H9 (cell line): ENCODE results near the gene PRPF8. TPM values are rescaled to one million over a fixed set of nuclear protein-coding genes. Genes with fewer than 3 reads are reported as not detected.
A peak's percentile ranks its signal among the peaks of the same experiment; 100 is the strongest.
"Not testable (repeated sequence)": the region's sequence is repeated elsewhere in the genome, so short reads cannot be mapped to it uniquely, and the experiment has no call there.

Experiments
- DNase-seq: peaks from one replicate; pipeline ENCODE4 v3.0.0-alpha.2; 2017
- H2AFZ ChIP-seq: one replicate; pipeline ENCODE4 v1.6.1; 2013; ENCODE audit warnings: mild to moderate bottlenecking, low read length, control low read depth, moderate library complexity
- H2AK5ac ChIP-seq: 2 replicates; pipeline ENCODE4 v1.6.1; 2013; ENCODE audit warnings: low read length, control low read depth, mixed read lengths; ENCODE audit not compliant: insufficient read length
- H2BK120ac ChIP-seq: one replicate; pipeline ENCODE4 v1.6.1; 2013; ENCODE audit warnings: low read depth, mild to moderate bottlenecking, low read length, control low read depth, inconsistent platforms; ENCODE audit not compliant: poor library complexity, severe bottlenecking
- H2BK12ac ChIP-seq: 2 replicates; pipeline ENCODE4 v1.6.1; 2013; ENCODE audit warnings: low read length, control low read depth, mixed read lengths, low read depth; ENCODE audit not compliant: insufficient read length
- H2BK15ac ChIP-seq: 2 replicates; pipeline ENCODE4 v1.6.1; 2013; ENCODE audit warnings: low read depth, low read length, control low read depth
- H2BK20ac ChIP-seq: one replicate; pipeline ENCODE4 v1.6.1; 2013; ENCODE audit warnings: low read depth, mild to moderate bottlenecking, low read length, control low read depth, inconsistent platforms; ENCODE audit not compliant: poor library complexity, severe bottlenecking
- H2BK5ac ChIP-seq: 2 replicates; pipeline ENCODE4 v1.6.1; 2013; ENCODE audit warnings: low read length, control low read depth, mixed read lengths; ENCODE audit not compliant: insufficient read length
- H3K14ac ChIP-seq: 2 replicates; pipeline ENCODE4 v1.6.1; 2013; ENCODE audit warnings: low read length, control low read depth; ENCODE audit not compliant: insufficient read depth
- H3K18ac ChIP-seq: 2 replicates; pipeline ENCODE4 v1.6.1; 2013; ENCODE audit warnings: low read depth, mild to moderate bottlenecking, mixed read lengths, low read length, control low read depth; ENCODE audit not compliant: insufficient read length
- H3K23ac ChIP-seq: 2 replicates; pipeline ENCODE4 v1.6.1; 2013; ENCODE audit warnings: low read length, control low read depth, mixed read lengths, low read depth; ENCODE audit not compliant: insufficient read length
- H3K23me2 ChIP-seq: 2 replicates; pipeline ENCODE4 v1.6.1; 2013; ENCODE audit warnings: low read depth, mild to moderate bottlenecking, mixed read lengths, low read length, control low read depth; ENCODE audit not compliant: insufficient read length, poor library complexity, severe bottlenecking
- H3K27ac ChIP-seq: 2 replicates; pipeline ENCODE4 v1.5.1; 2013; ENCODE audit warnings: low read length, control low read depth, mixed read lengths, low read depth; ENCODE audit not compliant: insufficient read length
- H3K27me3 ChIP-seq: 2 replicates; pipeline ENCODE4 v1.6.1; 2013; ENCODE audit warnings: low read length, control low read depth, inconsistent platforms; ENCODE audit not compliant: insufficient read depth
- H3K4ac ChIP-seq: 2 replicates; pipeline ENCODE4 v1.6.1; 2013; ENCODE audit warnings: low read depth, mild to moderate bottlenecking, control low read depth, inconsistent platforms, low read length, moderate library complexity
- H3K4me1 ChIP-seq: 2 replicates; pipeline ENCODE4 v1.6.1; 2013; ENCODE audit warnings: low read length, control low read depth, inconsistent platforms; ENCODE audit not compliant: insufficient read depth
- H3K4me2 ChIP-seq: 2 replicates; pipeline ENCODE4 v1.6.1; 2013; ENCODE audit warnings: low read length, control low read depth, mixed read lengths; ENCODE audit not compliant: insufficient read length, insufficient read depth
- H3K56ac ChIP-seq: 2 replicates; pipeline ENCODE4 v1.6.1; 2013; ENCODE audit warnings: low read depth, mild to moderate bottlenecking, mixed read lengths, low read length, control low read depth; ENCODE audit not compliant: insufficient read length
- H3K79me1 ChIP-seq: 2 replicates; pipeline ENCODE4 v1.6.1; 2013; ENCODE audit warnings: low read depth, mild to moderate bottlenecking, moderate library complexity, low read length, control low read depth, inconsistent platforms; ENCODE audit not compliant: insufficient read depth, poor library complexity, severe bottlenecking
- H3K79me2 ChIP-seq: 2 replicates; pipeline ENCODE4 v1.6.1; 2013; ENCODE audit warnings: low read length, control low read depth, inconsistent platforms; ENCODE audit not compliant: insufficient read depth
- H3K9ac ChIP-seq: 2 replicates; pipeline ENCODE4 v1.6.1; 2013; ENCODE audit warnings: low read length, control low read depth, mixed read lengths; ENCODE audit not compliant: insufficient read length; ENCODE audit errors: extremely low read depth
- H3K9me3 ChIP-seq: one replicate; pipeline ENCODE4 v1.6.1; 2013; ENCODE audit warnings: low read depth, low read length, inconsistent platforms; ENCODE audit not compliant: control insufficient read depth
- H3T11ph ChIP-seq: one replicate; pipeline ENCODE4 v1.6.1; 2013; ENCODE audit warnings: mild to moderate bottlenecking, low read length, control low read depth, inconsistent platforms
- H4K20me1 ChIP-seq: one replicate; pipeline ENCODE4 v1.6.1; 2013; ENCODE audit not compliant: control insufficient read depth, insufficient read length, insufficient read depth
- H4K5ac ChIP-seq: 2 replicates; pipeline ENCODE4 v1.6.1; 2013; ENCODE audit warnings: low read depth, mild to moderate bottlenecking, mixed read lengths, low read length, control low read depth; ENCODE audit not compliant: insufficient read length
- H4K8ac ChIP-seq: replicated peaks from 2 replicates; pipeline ENCODE4 v1.6.1; 2013; ENCODE audit warnings: low read length, control low read depth, mixed read lengths, low read depth; ENCODE audit not compliant: insufficient read length
- H4K91ac ChIP-seq: 2 replicates; pipeline ENCODE4 v1.6.1; 2013; ENCODE audit warnings: low read depth, mild to moderate bottlenecking, moderate library complexity, mixed read lengths, low read length, control low read depth; ENCODE audit not compliant: insufficient read length
- H3K27ac Mint-ChIP-seq, 3 experiments: 2 replicates in 2 of 3; 3 replicates in 1 of 3; pipeline ENCODE4 v1.8.0; 2020 to 2021; ENCODE audit warnings: mixed read lengths in 3 of 3, mild to moderate bottlenecking in 1 of 3, moderate library complexity in 1 of 3
- H3K27me3 Mint-ChIP-seq: 2 replicates; pipeline ENCODE4 v1.8.0; 2021; ENCODE audit warnings: low read depth, mild to moderate bottlenecking, moderate library complexity, mixed read lengths
- H3K36me3 Mint-ChIP-seq, 3 experiments: 2 replicates in 2 of 3; 3 replicates in 1 of 3; pipeline ENCODE4 v1.8.0; 2020 to 2021; ENCODE audit warnings: low read depth in 3 of 3, mixed read lengths in 3 of 3; ENCODE audit not compliant: insufficient read depth in 1 of 3
- H3K4me1 Mint-ChIP-seq, 2 experiments: 2 replicates each; pipeline ENCODE4 v1.8.0; 2020; ENCODE audit warnings: mixed read lengths in 2 of 2
- H3K4me3 Mint-ChIP-seq, 2 experiments: 2 replicates in 1 of 2; 3 replicates in 1 of 2; pipeline ENCODE4 v1.8.0; 2020 to 2021; ENCODE audit warnings: mild to moderate bottlenecking in 2 of 2, mixed read lengths in 2 of 2, moderate library complexity in 1 of 2
- H3K9me3 Mint-ChIP-seq, 2 experiments: 2 replicates in 1 of 2; 3 replicates in 1 of 2; pipeline ENCODE4 v1.8.0; 2020; ENCODE audit warnings: mild to moderate bottlenecking in 2 of 2, mixed read lengths in 2 of 2, moderate library complexity in 1 of 2
- WGBS: extraction: QIAGEN DNeasy Blood & Tissue Kit; methylation state at CpG from one replicate; pipeline ENCODE4 v1.1.7; 2013; ENCODE audit warnings: missing lambda C conversion rate, low lambda C conversion rate, mixed read lengths; ENCODE audit not compliant: insufficient read length; ENCODE audit errors: extremely low coverage; 5-methylcytosine and 5-hydroxymethylcytosine counted together
- total RNA-seq: library from RNA; stranded (reverse); gene quantifications from 2 replicates; pipeline ENCODE4 v1.2.1, GENCODE V29; 2021
- TF ChIP-seq, protein P1 (sequence below): fragments of 200-600 bp; sonication (generic); conservative IDR thresholded peaks from 3 replicates; pipeline ENCODE4 v1.8.0; 2021; ENCODE audit warnings: antibody characterized with exemption, mild to moderate bottlenecking

The PRPF8 gene
- total RNA-seq, 1 experiment from 2014 or later = 408 TPM

- no peak overlapping the region for H3K18ac ChIP-seq
- H3K14ac ChIP-seq = no peak overlapping the region
- no CpG with 5 or more reads among the region's 14 CpGs for WGBS
- H2BK5ac ChIP-seq = no peak overlapping the region
- no peaks in the 10 kb centered on the region for H4K20me1 ChIP-seq
- no peak overlapping the region for H3K23ac ChIP-seq
- Mint-ChIP-seq H3K36me3 (peaks cover 65 to 83% (median 77%) of the 10 kb centered on the region in 3 experiments), H3K27ac (peak overlapping the region in 1 of 3 experiments; percentile 41; a peak in 1 of 7 replicates), H3K27me3 (no peaks in the 10 kb centered on the region), H3K4me3 (no peak overlapping the region), H3K4me1 (peaks cover 4 to 5% of the 10 kb centered on the region in 2 experiments; a peak in 3 of 4 replicates), H3K9me3 (no peaks in the 10 kb centered on the region)
- no peak overlapping the region for H2BK120ac ChIP-seq
- DNase-seq = no peak
- no peaks in the 10 kb centered on the region for H3K4me1 ChIP-seq
- no peak overlapping the region for H3T11ph ChIP-seq
- TF ChIP-seq, protein P1, sequence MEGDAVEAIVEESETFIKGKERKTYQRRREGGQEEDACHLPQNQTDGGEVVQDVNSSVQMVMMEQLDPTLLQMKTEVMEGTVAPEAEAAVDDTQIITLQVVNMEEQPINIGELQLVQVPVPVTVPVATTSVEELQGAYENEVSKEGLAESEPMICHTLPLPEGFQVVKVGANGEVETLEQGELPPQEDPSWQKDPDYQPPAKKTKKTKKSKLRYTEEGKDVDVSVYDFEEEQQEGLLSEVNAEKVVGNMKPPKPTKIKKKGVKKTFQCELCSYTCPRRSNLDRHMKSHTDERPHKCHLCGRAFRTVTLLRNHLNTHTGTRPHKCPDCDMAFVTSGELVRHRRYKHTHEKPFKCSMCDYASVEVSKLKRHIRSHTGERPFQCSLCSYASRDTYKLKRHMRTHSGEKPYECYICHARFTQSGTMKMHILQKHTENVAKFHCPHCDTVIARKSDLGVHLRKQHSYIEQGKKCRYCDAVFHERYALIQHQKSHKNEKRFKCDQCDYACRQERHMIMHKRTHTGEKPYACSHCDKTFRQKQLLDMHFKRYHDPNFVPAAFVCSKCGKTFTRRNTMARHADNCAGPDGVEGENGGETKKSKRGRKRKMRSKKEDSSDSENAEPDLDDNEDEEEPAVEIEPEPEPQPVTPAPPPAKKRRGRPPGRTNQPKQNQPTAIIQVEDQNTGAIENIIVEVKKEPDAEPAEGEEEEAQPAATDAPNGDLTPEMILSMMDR = no peak
- no peak overlapping the region for H2AK5ac ChIP-seq
- H4K91ac ChIP-seq = no peak overlapping the region
- no peaks in the 10 kb centered on the region for H3K27me3 ChIP-seq
- no peak overlapping the region for H3K27ac ChIP-seq
- no peak overlapping the region for H3K9ac ChIP-seq
- H3K79me1 ChIP-seq = no peaks in the 10 kb centered on the region
- H3K56ac ChIP-seq = no peak overlapping the region
- no peak overlapping the region for H2BK12ac ChIP-seq
- H3K9me3 ChIP-seq = no peaks in the 10 kb centered on the region
- no peak overlapping the region for H4K8ac ChIP-seq
- H4K5ac ChIP-seq = no peak overlapping the region
- H2AFZ ChIP-seq = no peak overlapping the region
- no peak overlapping the region for H2BK15ac ChIP-seq
- peaks cover 4% of the 10 kb centered on the region for H3K23me2 ChIP-seq
- no peak overlapping the region for H2BK20ac ChIP-seq
- H3K79me2 ChIP-seq = no peaks in the 10 kb centered on the region
- H3K4me2 ChIP-seq = no peak overlapping the region
- no peak overlapping the region for H3K4ac ChIP-seq
Observed at GRCh38 chr17:1653735-1654134, 30.9 kb downstream of the PRPF8 start.

DNA sequence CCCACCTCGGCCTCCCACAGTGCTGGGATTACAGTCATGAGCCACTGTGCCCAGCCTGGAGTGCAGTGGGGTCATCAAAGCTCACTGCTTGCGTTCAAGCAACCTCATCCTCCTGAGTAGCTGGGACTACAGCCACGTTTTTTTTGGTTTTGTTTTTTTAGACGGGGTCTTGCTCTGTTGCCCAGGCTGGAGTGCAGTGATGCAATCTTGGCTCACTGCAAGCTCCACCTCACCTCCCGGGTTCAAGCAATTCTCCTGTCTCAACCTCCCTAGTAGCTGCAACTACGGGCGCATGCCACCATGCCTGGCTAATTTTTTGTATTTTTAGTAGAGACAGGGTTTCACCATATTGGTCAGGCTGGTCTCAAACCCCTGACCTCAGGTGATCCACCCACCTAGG, 31.9 kb downstream of the PRPF8 start:
- H4K8ac ChIP-seq, H3K23ac ChIP-seq, H3K9ac ChIP-seq, H2AFZ ChIP-seq, H3K79me1 ChIP-seq, H3K14ac ChIP-seq, DNase-seq, H3K4me1 ChIP-seq, H3T11ph ChIP-seq, H4K91ac ChIP-seq, H3K4me2 ChIP-seq, H3K18ac ChIP-seq, H4K5ac ChIP-seq, H3K27me3 ChIP-seq, H3K27me3 Mint-ChIP-seq, H3K4ac ChIP-seq, H2BK15ac ChIP-seq, H3K56ac ChIP-seq, H3K27ac Mint-ChIP-seq, H3K9me3 Mint-ChIP-seq, H2BK120ac ChIP-seq, H2BK20ac ChIP-seq, H3K23me2 ChIP-seq, H2BK12ac ChIP-seq, H2AK5ac ChIP-seq, H3K4me1 Mint-ChIP-seq, H3K27ac ChIP-seq, H3K9me3 ChIP-seq, H2BK5ac ChIP-seq, H3K79me2 ChIP-seq, H4K20me1 ChIP-seq: not testable (repeated sequence)
- no CpG with 5 or more reads among the region's 7 CpGs for WGBS
- H3K36me3 Mint-ChIP-seq = peaks cover 56 to 73% (median 67%) of the 10 kb centered on the region in 3 experiments; a peak in 6 of 7 replicates
- 0 out of 5 replicates have a peak overlapping the region, but pooled peaks of 1 of the 2 experiments have one; percentile 42 for H3K4me3 Mint-ChIP-seq
